Fibroblast of the aortic adventitia (primary cell): ENCODE results near the gene PLEKHA7. TPM values are rescaled to one million over a fixed set of nuclear protein-coding genes. Genes with fewer than 3 reads are reported as not detected.

Experiments
- DNase-seq: peaks from one replicate; pipeline ENCODE4 v3.0.0-alpha.2; 2010; ENCODE audit warnings: low read depth
- H3K4me3 ChIP-seq: 2 replicates; pipeline ENCODE4 v1.5.1; 2011; ENCODE audit warnings: low read depth, mild to moderate bottlenecking, control low read depth, low read length, moderate library complexity
- total RNA-seq: library from RNA; depleted of rRNA; stranded (reverse); fragments of >200 nt; gene quantifications from 2 replicates; pipeline ENCODE4 v1.2.3, GENCODE V29; 2012; ENCODE audit warnings: low replicate concordance
- TF ChIP-seq, protein P1 (sequence below): IDR thresholded peaks from 2 replicates; pipeline ENCODE4 v1.5.1; 2011; ENCODE audit warnings: mild to moderate bottlenecking, low read length, control low read depth, inconsistent platforms; ENCODE audit not compliant: insufficient read depth

The PLEKHA7 gene
- total RNA-seq, 1 donor: 0.09 TPM

- DNase-seq: no peak
- no peak overlapping the region for H3K4me3 ChIP-seq
- TF ChIP-seq, protein P1, sequence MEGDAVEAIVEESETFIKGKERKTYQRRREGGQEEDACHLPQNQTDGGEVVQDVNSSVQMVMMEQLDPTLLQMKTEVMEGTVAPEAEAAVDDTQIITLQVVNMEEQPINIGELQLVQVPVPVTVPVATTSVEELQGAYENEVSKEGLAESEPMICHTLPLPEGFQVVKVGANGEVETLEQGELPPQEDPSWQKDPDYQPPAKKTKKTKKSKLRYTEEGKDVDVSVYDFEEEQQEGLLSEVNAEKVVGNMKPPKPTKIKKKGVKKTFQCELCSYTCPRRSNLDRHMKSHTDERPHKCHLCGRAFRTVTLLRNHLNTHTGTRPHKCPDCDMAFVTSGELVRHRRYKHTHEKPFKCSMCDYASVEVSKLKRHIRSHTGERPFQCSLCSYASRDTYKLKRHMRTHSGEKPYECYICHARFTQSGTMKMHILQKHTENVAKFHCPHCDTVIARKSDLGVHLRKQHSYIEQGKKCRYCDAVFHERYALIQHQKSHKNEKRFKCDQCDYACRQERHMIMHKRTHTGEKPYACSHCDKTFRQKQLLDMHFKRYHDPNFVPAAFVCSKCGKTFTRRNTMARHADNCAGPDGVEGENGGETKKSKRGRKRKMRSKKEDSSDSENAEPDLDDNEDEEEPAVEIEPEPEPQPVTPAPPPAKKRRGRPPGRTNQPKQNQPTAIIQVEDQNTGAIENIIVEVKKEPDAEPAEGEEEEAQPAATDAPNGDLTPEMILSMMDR: no peak
Observed at GRCh38 chr11:16749666-16750065, 264.5 kb downstream of the PLEKHA7 start.

GRCh38 chr11:16749092-16749491 lies 265.1 kb downstream of the PLEKHA7 start:
- TF ChIP-seq, protein P1: no peak
- DNase-seq: no peak
- no peak overlapping the region for H3K4me3 ChIP-seq

DNA sequence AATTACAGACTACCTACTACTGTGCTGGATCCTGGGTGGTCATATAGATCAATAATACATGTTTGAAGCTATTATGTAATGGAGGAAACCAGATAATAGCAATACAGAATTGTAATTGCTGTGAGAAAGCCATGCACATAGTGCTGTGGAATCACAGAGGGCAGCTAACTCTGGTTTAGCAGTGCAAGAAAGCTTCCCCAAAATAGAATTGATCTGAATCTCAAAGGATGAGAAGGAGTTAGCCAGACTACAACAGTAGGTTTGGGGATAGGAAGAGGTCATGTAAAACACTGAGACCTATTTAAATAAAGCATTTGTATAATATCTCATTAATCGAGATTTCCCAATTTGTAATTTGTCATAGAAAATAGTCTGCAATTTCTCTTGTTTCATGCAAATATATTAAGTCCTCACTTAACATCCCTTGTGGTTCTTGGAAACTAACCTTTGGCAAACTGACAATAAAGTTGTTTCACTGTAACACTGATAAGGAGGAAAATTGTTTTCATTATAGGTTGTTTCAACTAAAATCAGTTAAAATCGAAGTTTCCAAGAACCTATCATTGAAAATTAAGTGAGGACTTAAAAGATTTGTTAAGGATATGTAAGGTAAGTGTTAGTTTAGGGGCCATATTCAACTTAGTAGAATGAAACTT lies 268.1 kb downstream of the PLEKHA7 start:
- DNase-seq: peak; percentile 18
- no peak overlapping the region for H3K4me3 ChIP-seq
- TF ChIP-seq, protein P1: no peak

- TF ChIP-seq, protein P1: no peak
Observed at GRCh38 chr11:16744128-16744725, 270.0 kb downstream of the PLEKHA7 start.

GRCh38 chr11:16743478-16743877 lies 270.7 kb downstream of the PLEKHA7 start:
- H3K4me3 ChIP-seq: no peak overlapping the region
- DNase-seq: no peak
- TF ChIP-seq, protein P1: no peak

More at GRCh38 chr11:16744128-16744725, 270.0 kb downstream of the PLEKHA7 start:
- DNase-seq: no peak
- no peak overlapping the region for H3K4me3 ChIP-seq

DNA sequence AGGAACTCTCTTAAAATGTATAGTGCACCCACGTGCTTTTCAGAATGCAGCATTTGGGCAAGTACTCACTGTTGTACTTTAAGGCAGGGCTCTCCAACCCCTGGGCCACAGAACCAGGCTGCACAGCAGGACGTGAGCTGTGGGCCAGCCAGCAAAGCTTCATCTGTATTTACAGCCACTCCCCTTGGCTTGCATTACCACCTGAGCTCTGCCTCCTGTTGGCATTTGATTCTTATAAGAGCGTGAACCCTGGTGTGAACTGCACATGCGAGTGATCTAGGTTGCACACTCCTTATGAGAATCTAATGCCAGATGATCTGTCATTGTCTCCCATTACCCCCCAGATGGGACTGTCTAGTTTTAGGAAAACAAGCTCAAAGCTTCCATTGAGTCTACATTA lies 272.7 kb downstream of the PLEKHA7 start:
- H3K4me3 ChIP-seq: no peak overlapping the region
- TF ChIP-seq, protein P1: no peak
- DNase-seq: no peak
